ENCODE results near the gene TMEFF1. TPM values are rescaled to one million over a fixed set of nuclear protein-coding genes. Genes with fewer than 3 reads are reported as not detected.

Gene TMEFF1
- total RNA-seq, 3 donors from 2014 or later: 0.38 to 0.98 TPM; not detected in 1

- Histone ChIP-seq H3K36me3 (ENCODE audit: low read depth) (no peaks in the 10 kb centered on the region), H3K4me3 (no peak overlapping the region), H3K9me3 (peaks cover 6% of the 10 kb centered on the region), H3K4me1 (ENCODE audit: low read depth) (no peaks in the 10 kb centered on the region)
- intact Hi-C loops (cut with DNase I, micrococcal nuclease): no loop called here
- no peak for TF ChIP-seq CTCF (IDR thresholded peaks at IDR 0.05)
- ATAC-seq (no peak), DNase-seq (no peak)
These were observed 76.1 kb downstream of the TMEFF1 start for GRCh38 chr9:100549048-100549447.

- Histone ChIP-seq H3K9me3 (no peaks in the 10 kb centered on the region), H3K4me1 (ENCODE audit: low read depth) (no peaks in the 10 kb centered on the region), H3K4me3 (no peak overlapping the region), H3K36me3 (ENCODE audit: low read depth) (no peaks in the 10 kb centered on the region)
- intact Hi-C loops (cut with DNase I, micrococcal nuclease): no loop called here
- TF ChIP-seq CTCF (IDR thresholded peaks at IDR 0.05): no peak
- DNase-seq: no peak
- ATAC-seq: no peak
These were observed 82.0 kb downstream of the TMEFF1 start for GRCh38 chr9:100554935-100555401.

GRCh38 chr9:100555471-100555870 is 82.5 kb downstream of the TMEFF1 start:
- ATAC-seq (no peak), DNase-seq (no peak)
- H3K4me3 ChIP-seq: no peak overlapping the region
- H3K9me3 ChIP-seq: no peaks in the 10 kb centered on the region
- no peaks in the 10 kb centered on the region for H3K4me1 ChIP-seq (ENCODE audit: low read depth)
- H3K36me3 ChIP-seq (ENCODE audit: low read depth): no peaks in the 10 kb centered on the region
- TF ChIP-seq CTCF (IDR thresholded peaks at IDR 0.05): no peak
- intact Hi-C loops (cut with DNase I, micrococcal nuclease): no loop called here

- no peak for ATAC-seq
- Histone ChIP-seq H3K36me3 (ENCODE audit: low read depth) (no peaks in the 10 kb centered on the region), H3K9me3 (no peaks in the 10 kb centered on the region), H3K4me1 (ENCODE audit: low read depth) (no peaks in the 10 kb centered on the region), H3K4me3 (no peak overlapping the region)
- DNase-seq: no peak
- intact Hi-C loops (cut with DNase I, micrococcal nuclease): no loop called here
- no peak for TF ChIP-seq CTCF (IDR thresholded peaks at IDR 0.05)
These were observed 84.1 kb downstream of the TMEFF1 start for GRCh38 chr9:100557053-100557452.

- DNase-seq (no peak), ATAC-seq (no peak)
- Histone ChIP-seq H3K4me1 (ENCODE audit: low read depth) (no peaks in the 10 kb centered on the region), H3K4me3 (no peak overlapping the region), H3K9me3 (no peaks in the 10 kb centered on the region), H3K36me3 (ENCODE audit: low read depth) (no peaks in the 10 kb centered on the region)
- no peak for TF ChIP-seq CTCF (IDR thresholded peaks at IDR 0.05)
- intact Hi-C loops (cut with DNase I, micrococcal nuclease): no loop called here
These were observed 88.3 kb downstream of the TMEFF1 start for GRCh38 chr9:100561256-100561655.

- no peak for ATAC-seq
- H3K36me3 ChIP-seq (ENCODE audit: low read depth): no peaks in the 10 kb centered on the region
- no peaks in the 10 kb centered on the region for H3K4me1 ChIP-seq (ENCODE audit: low read depth)
- H3K9me3 ChIP-seq: no peaks in the 10 kb centered on the region
- no peak for DNase-seq
- intact Hi-C loops (cut with DNase I, micrococcal nuclease): no loop called here
- H3K4me3 ChIP-seq: no peak overlapping the region
- TF ChIP-seq CTCF (IDR thresholded peaks at IDR 0.05): no peak
These were observed 94.9 kb downstream of the TMEFF1 start for GRCh38 chr9:100567856-100568255.
